Activated T-cell treated with anti-CD3 and anti-CD28 coated beads for 4 hours (primary cell): Measurements from ENCODE around the gene KAT8.

Experiments used
- DNase-seq: peaks from one replicate; pipeline ENCODE4 v3.0.0-alpha.2; 2020

Gene KAT8

DNA sequence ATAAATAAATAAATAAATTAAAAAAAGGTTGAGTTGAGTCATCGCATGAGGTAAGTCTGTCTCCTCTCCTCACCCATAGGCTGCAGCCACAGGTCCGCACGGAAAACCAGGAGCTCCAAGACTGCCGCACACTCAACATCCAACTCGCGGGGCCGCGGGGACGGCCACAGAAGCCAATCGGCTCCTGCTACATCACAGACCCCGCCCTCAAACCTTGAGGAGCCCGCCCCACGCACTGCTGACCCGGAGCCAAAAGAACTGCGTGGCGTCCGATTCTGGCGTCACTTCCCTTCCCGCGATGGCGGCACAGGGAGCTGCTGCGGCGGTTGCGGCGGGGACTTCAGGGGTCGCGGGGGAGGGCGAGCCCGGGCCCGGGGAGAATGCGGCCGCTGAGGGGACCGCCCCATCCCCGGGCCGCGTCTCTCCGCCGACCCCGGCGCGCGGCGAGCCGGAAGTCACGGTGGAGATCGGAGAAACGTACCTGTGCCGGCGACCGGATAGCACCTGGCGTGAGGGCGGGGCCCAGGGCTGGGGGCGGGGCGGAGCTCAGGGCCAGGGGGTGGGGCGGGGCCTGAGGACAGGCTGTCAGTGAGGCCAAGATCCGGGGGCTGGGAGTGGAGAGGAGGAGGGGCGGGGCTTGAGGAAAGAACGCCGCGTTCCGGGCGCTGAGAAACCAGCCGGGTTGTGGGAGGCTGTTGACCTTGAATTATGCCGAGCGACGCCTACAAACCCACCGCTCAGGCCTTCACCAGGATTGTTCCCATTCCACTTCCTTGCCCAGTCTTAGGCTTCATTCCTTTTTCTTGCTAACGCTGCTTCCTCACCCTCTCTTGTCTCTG lies at the start of gene KAT8:
TSS of gene KAT8 (plus strand) at position 281 of the 839 bp plus-strand sequence. CDS start at position 299, 18 bp downstream.
- DNase-seq: peak; percentile 95

DNA sequence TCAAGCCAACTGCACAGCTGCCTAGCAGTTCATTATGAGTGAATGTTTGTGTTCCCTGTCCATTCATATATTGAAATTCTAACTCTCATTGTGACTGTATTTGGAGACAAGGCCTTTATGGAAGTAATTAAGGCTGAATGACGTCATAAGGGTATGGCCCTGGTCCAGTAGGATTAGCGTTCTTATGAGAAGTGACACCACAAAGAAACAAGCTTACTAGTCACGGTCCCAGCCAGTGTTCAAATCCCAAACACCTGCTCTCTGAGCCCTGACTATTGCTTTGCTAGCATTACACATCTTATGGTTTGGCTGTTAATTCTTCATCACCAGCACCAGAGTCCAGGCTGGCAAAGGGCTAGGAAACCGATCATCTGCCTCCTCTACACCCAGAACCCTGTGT lies 45.6 kb upstream of the KAT8 start:
- DNase-seq: no peak

DNA sequence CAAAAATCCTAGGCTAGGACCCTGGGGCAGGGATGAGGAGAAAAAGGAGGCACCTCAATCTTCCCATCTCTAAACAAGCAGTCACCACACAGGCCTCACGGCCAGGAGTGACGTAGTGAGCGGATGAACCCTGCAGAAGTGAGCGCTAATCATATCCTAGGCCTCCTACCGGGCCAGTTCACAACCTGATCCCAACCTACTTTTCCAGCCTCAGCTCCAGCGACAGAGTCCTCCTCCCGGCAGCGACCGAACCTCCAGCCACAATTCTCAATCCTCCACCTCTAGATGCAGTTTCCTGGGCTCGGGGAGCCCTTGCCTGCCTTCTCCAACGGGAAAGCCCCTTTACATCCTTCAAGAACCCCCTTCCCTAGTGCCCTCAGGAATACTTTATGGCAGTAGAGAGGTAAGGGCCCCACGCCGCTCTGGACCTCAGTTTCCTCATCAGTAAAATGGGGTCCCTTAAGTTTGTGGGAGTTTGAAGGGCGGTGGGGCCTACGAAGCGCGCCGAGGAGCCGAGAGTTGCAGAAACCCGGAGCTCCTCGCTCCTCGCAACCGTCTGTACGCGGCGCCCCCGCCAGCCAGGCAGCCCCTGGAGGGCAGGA lies 44.8 kb upstream of the KAT8 start:
- DNase-seq: no peak

DNA sequence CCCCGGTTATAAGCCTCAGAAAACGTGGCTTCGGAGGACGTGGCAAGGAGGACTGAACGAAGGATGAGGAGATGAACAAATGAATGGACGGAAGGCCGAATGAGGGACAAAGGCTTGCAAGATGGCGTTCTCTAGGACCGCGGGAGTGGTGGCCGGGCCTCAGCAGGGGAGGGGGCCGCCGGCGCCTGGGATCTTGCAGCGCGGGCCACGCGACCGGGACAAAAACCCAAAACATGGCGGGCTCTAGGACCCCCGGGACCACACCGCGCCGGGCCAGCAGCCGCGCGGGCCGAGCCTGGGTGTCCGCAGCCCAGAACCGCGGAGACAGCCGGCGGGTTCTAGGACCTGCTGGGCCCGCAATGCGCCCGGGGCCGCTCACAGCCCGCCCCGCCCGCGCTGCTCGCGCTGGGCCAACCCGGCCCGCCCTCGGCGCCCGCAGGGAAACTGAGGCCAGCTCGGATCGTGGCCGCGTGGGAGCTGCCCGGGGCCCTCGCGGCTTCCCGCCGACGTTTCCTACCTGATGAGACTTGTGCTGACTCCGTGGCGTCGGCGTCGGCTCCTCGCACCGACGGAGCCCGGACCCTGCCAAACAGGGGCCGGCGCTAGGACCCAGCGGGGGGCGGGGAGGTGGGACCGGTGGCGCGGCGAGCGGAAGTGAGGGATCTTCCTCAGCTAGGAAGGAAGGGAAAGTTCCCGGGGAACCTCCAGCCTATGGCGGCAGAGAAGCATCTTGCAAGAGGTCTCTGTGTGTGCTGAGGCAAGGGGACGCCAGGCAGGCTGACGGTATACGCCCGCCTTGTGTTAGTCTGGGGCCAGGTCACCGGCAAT lies 44.1 kb upstream of the KAT8 start:
- peak; percentile 83 for DNase-seq

DNA sequence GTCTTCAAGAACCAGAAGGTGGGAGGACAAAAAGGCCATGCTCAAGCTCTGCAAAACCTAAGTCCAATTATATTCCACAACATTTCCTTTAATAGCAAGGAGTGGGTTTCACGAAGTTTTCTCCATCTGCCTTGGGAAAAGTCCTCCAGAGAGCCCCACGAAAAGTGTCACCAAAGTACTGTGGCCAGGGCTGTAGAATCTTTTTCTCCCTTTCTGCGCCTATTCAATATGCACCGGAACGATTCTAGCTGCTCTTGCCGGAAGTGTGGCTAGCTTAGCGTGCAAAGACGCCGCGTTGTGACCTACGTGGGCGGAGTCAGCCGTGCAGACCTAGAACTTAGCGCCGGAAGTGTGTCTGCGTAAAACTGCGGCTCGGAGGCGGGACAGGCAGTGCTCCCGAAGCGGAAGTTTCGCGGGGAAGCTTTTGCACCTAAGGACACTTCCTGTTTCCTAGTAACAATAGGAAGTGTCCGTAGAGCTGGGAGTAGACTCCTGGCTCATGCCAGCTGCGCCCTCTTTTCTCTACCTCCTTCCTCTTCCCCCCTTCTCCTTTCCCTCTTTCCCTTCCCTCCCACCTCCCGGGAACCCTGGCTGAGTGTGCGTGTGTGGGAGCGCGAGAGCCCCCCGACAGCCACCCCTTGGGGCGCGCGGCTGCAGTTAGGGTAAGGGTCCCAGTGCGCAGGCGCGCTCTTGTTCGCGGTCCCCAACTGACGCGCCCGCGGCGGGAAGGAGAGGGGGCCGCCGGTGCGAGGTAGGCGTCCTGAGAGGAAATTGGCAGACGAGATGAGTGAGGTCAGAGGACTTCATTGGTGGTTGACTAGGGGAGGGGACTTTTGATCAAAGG lies 43.3 kb upstream of the KAT8 start, which contains the start of the genes ZNF646 and ZNF668:
TSS of gene ZNF646 (plus strand) at position 453 of the 844 bp plus-strand sequence. CDS start 1,903 bp downstream, outside the sequence.
TSS of gene ZNF668 (minus strand) at position 271 of the 844 bp plus-strand sequence. CDS start 9,781 bp downstream, outside the sequence.
- peak; percentile 96 for DNase-seq

DNA sequence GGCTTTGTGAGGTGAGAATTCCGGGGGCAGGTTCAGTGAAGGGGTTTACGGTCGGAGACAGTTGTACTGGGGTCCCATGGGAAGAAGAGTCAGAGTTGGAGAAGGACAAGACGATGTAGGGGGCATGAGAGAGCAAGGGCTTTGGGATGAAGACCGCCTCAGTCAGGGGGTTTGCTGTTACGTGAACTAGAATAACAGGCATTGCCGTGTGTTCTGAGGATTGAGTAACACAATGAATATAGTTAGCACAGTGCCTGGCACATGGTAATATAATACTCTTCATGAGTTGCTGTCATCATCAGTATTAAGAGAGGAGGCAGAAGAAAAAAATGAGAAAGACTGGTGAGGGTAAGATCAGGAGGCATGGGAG lies 42.7 kb upstream of the KAT8 start:
- no peak for DNase-seq

DNA sequence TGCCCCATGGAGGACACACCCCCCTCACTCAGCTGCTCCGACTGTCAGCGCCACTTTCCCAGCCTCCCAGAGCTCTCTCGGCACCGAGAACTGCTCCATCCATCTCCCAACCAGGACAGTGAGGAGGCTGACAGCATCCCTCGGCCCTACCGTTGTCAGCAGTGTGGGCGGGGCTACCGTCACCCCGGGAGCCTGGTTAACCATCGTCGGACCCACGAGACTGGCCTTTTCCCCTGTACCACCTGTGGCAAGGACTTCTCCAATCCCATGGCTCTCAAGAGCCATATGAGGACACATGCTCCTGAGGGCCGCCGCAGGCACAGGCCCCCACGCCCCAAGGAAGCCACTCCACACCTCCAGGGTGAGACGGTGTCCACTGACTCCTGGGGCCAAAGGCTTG lies 41.1 kb upstream of the KAT8 start:
- DNase-seq: no peak

DNA sequence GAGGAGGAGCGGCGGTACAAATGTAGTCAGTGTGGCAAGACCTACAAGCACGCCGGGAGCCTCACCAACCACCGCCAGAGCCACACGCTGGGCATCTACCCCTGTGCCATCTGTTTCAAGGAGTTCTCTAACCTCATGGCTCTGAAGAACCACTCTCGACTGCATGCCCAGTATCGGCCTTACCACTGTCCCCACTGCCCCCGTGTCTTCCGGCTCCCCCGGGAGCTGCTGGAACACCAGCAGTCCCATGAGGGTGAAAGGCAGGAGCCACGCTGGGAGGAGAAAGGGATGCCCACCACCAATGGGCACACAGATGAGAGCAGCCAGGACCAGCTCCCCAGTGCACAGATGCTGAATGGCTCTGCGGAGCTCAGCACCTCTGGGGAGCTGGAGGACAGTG lies 40.4 kb upstream of the KAT8 start:
- DNase-seq: no peak

DNA sequence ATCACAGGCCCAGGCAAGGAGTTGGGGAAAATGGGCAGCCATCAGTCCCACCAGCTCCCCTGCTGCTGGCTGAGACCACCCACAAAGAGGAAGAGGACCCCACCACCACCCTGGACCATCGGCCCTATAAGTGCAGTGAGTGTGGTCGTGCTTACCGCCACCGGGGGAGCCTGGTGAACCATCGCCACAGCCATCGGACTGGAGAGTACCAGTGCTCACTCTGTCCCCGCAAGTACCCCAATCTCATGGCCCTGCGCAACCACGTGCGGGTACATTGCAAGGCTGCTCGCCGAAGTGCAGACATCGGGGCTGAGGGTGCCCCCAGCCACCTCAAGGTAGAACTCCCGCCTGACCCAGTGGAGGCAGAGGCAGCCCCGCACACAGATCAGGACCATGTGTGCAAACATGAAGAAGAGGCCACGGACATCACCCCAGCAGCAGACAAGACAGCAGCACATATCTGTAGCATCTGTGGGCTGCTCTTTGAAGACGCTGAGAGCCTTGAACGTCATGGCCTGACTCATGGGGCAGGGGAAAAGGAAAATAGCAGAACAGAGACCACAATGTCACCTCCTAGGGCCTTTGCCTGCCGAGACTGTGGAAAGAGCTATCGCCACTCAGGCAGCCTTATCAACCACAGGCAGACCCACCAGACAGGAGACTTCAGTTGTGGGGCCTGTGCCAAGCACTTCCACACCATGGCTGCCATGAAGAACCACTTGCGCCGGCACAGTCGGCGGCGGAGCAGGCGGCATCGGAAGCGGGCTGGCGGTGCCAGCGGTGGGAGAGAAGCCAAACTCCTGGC lies 39.7 kb upstream of the KAT8 start:
- DNase-seq: no peak

DNA sequence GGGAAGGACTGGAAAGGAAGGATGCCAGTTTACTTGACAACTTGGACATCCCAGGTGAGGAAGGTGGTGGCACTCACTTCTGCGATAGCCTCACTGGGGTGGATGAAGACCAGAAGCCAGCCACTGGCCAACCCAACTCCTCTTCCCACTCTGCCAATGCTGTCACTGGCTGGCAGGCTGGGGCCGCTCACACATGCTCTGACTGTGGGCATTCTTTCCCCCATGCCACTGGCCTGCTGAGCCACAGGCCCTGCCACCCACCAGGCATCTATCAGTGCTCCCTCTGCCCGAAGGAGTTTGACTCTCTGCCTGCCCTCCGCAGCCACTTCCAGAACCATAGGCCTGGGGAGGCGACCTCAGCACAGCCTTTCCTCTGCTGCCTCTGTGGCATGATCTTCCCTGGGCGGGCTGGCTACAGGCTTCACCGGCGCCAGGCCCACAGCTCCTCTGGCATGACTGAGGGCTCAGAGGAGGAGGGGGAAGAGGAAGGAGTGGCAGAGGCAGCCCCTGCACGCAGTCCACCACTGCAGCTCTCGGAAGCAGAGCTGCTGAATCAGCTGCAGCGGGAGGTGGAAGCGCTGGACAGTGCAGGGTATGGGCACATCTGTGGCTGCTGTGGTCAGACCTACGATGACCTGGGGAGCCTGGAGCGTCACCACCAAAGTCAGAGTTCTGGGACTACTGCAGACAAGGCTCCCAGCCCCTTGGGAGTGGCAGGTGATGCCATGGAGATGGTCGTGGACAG lies 38.7 kb upstream of the KAT8 start:
- no peak for DNase-seq

DNA sequence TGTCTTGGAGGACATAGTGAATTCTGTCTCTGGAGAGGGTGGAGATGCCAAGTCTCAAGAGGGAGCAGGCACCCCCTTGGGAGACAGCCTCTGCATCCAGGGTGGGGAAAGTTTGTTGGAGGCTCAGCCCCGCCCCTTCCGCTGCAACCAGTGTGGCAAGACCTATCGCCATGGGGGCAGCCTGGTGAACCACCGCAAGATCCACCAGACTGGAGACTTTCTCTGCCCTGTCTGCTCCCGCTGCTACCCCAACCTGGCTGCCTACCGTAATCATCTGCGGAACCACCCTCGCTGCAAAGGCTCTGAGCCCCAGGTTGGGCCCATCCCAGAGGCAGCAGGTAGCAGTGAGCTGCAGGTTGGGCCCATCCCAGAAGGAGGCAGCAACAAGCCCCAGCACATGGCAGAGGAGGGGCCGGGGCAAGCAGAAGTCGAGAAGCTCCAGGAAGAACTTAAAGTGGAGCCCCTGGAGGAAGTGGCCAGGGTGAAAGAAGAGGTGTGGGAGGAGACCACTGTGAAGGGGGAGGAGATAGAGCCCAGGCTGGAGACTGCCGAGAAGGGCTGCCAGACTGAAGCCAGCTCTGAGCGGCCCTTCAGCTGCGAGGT lies 38.0 kb upstream of the KAT8 start:
- DNase-seq: no peak

DNA sequence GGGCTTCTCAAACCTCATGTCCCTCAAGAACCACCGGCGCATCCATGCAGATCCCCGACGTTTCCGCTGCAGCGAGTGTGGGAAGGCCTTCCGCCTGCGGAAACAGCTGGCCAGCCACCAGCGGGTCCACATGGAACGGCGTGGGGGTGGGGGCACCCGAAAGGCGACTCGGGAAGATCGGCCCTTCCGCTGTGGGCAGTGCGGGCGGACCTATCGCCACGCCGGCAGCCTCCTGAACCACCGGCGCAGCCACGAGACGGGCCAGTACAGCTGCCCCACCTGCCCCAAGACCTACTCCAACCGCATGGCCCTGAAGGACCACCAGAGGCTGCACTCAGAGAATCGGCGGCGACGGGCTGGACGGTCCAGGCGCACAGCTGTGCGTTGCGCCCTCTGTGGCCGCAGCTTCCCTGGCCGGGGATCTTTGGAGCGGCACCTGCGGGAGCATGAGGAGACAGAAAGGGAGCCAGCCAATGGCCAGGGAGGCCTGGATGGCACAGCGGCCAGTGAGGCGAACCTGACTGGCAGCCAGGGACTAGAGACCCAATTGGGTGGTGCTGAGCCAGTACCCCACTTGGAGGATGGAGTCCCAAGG lies 37.3 kb upstream of the KAT8 start:
- no peak for DNase-seq

DNA sequence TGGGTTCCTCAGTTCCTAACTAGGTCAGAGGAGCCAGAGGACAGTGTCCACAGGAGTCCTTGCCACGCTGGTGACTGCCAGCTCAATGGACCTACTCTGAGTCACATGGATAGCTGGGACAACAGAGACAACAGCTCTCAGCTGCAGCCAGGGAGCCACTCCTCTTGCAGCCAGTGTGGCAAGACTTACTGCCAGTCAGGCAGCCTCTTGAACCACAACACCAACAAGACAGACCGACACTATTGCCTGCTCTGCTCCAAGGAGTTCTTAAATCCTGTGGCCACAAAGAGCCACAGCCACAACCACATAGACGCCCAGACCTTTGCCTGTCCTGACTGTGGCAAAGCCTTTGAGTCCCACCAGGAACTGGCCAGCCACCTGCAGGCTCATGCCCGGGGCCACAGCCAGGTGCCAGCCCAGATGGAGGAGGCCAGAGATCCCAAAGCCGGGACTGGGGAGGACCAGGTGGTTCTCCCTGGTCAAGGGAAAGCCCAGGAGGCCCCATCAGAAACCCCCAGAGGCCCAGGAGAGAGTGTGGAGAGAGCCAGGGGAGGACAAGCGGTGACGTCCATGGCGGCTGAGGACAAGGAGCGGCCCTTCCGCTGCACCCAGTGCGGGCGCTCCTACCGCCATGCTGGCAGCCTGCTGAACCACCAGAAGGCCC lies 36.6 kb upstream of the KAT8 start:
- no peak for DNase-seq

DNA sequence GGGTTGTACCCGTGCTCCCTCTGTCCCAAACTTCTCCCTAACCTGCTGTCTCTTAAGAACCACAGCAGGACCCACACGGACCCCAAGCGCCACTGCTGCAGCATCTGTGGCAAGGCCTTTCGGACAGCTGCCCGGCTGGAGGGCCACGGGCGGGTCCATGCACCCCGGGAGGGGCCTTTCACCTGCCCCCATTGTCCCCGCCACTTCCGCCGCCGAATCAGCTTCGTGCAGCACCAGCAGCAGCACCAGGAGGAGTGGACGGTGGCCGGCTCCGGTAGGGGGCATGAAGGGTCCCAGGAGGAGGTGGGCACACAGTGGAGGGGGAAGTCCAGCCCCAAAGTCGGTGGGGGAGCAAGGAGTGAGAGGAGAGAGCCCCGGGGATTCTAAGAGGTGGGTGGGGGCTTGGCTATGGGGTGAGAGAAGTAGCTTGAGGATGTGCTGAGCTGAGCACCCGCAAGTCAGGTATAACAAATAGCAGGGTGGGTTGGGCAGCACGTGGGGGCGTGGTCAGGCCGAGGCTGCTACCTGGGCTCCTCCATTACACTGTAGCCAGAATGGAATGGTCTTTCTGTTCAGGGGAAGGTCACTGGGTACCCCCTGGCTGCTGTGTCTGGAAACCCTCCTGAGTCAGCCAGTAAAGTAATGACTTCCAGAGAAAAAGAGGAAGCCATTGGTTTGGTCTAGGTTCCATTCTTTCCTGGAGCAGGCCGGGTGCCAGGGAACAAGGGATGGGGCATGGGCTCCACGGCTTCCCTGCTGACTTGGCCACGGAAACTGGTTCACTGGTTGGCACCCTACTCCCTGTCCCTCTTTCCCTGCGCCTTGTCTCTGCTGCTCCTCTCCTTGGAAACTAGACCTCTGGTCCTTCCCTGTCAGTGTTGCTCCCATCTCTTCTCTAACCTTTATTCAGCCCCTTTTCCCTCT lies 35.8 kb upstream of the KAT8 start:
- no peak for DNase-seq

DNA sequence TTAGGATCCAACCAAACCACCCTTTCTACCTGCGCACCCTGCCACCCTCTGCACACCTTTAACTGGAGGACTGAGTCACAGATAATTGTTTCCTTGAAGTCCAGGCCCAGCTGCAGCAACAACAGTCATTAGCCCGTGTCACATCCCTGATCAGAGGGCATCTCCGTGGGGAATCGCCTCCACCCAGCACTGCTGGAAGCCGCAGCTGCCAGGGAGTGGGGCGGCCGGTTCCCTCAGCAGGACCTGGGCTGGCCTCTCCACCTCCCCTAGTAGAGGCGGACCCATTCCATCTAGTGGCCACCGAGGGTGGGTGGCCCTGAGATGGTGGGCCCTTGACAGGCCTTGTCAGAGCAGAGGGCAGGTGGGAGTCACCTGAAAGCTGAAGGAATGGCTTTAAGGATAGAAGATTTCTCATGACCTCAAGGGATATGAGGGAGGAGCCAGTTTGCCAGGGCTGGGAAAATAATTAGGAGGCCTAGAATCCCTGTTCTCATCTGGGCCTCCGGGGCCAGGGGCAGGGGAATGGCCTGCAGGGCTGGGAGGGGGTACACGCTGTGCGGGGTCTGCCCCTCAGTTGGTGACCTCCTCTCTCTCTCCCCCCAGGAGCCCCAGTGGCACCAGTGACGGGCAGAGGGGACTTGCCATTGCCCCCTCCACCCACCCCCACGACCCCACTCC lies 35.0 kb upstream of the KAT8 start:
- no peak for DNase-seq

DNA sequence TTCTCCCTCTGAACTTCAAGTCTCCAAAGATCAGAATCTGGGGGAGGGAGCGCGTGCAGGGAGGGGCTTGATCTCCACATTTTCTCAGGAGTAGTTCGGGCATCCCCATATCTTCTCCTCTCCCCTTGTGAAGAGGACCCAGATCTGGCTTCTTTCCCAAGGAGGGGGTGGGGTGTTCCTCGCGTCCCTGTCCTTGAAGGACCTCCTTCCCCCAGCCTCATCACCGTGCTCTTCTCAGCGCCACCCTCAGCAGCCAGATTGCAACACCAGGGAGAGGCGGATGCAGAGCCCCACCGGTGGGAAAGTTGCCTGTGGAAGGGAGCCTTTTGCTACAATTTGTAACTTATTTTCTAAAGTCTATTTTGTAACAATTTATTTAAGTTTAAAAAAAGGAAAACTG lies 34.4 kb upstream of the KAT8 start:
- DNase-seq: no peak

DNA sequence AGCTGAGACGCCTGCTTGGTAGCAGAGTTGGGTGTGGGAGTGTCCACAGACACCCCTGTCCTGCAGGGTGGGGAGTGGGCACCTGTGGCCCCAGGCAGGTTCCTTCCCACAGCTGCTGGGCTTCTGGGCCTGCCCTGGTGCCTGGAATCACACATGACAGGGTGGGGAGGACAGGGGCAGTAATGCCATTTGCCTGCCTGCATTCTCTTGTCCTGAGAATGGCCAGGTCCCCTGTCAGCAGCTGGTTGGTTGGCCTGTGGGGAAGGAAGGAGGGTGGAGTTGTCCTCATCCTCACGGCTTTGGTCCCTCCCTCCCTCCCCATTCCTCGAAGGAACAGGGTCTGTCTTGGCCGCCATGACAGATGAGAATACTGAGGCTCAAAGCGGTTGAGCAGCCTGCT lies 33.9 kb upstream of the KAT8 start:
- no peak for DNase-seq

DNA sequence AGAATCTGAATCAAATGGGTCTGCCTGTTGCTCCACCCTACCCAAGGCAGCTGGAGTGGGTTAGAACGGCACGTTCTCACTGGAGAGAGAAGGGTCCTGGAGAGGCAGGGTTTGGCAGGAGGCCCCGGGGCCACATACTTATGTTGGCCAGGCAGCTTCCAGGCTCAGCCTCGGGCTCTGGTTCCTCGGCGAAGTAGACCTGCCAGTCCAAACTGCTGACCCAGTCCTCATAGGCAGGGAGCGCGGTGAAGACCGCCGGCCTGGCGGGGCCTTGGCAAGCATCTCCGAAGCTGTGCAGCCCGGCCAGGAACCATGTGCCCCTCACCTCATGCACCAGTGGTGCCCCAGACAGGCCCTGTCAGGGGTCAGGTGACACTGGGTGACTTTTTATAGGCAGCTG lies 33.5 kb upstream of the KAT8 start:
- no peak for DNase-seq
